Neuron (in vitro differentiated cells): Measurements from ENCODE around the gene SETD3.

Experiments
- H2AFZ ChIP-seq: one replicate; pipeline ENCODE4 v1.6.1; 2013; ENCODE audit warnings: low read depth, mild to moderate bottlenecking, inconsistent platforms, low read length, moderate library complexity
- H3K27me3 ChIP-seq: one replicate; pipeline ENCODE4 v1.6.1; 2013; ENCODE audit warnings: low read length; ENCODE audit not compliant: insufficient read depth
- H3K36me3 ChIP-seq: one replicate; pipeline ENCODE4 v1.6.1; 2013; ENCODE audit warnings: low read length; ENCODE audit not compliant: insufficient read depth
- H3K4me1 ChIP-seq: one replicate; pipeline ENCODE4 v1.6.1; 2013; ENCODE audit warnings: low read length; ENCODE audit not compliant: insufficient read depth
- H3K4me3 ChIP-seq: 2 replicates; pipeline ENCODE4 v1.5.1; 2013; ENCODE audit warnings: mild to moderate bottlenecking, low read length, moderate library complexity
- H3K9me3 ChIP-seq: one replicate; pipeline ENCODE4 v1.6.1; 2013; ENCODE audit warnings: low read length

The SETD3 gene

DNA sequence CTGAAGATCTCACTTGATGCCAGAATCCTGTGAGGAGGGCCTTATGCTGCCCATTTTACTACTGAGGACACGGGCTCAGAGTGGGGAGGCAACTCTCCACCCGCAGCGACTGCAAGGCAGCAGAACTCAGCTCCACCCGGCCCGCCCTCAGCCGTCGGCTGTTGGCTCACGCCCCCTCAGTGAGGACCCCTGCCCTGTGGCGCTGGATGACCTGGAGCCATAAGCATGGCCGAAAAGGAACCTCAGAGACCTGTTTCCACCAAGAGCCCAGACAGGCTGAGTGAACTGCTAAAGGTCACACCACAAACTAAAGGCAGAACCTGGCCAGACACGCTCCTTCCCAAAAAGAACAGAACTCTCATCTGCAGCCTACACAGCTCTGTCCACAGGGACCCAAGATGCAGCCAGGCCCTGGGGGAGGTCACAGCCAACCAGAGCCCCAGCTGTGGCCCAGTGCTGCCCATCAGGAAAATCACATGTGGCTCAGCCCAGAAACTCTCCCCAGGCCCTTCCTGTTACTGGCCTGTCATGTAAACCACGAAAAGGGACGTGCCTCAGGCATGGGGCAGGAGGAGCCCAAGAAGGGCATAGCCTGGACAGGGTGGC is 33.4 kb upstream of the SETD3 start:
- H3K4me1 ChIP-seq: no peaks in the 10 kb centered on the region
- no peaks in the 10 kb centered on the region for H3K27me3 ChIP-seq
- H3K36me3 ChIP-seq: peaks cover 42% of the 10 kb centered on the region
- H2AFZ ChIP-seq: no peak overlapping the region
- no peaks in the 10 kb centered on the region for H3K9me3 ChIP-seq
- H3K4me3 ChIP-seq: no peak overlapping the region

DNA sequence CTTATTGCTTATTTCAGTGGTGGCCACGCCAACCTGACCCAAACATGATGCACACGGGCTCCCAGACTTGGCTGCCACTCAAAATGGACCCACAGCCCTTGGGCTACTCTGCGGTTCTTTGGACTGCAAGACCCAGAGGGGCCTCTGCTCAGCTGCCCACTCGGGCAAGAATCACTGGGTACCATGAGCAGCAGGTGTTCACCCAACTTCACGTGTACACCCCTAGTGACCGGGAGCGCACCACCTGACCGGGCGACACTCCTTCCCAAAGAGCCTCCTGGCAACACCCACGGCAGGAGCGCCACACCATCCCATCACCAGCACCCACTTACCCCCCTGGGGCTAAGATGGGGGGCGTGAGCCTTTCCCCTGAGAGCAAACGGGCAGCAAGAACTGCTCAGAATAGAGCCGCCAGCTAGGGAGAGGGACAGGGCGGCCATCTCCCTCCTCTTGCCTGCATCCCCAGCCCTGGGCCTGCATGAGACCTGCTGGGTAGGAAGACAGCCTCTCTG is 32.6 kb upstream of the SETD3 start:
- no peaks in the 10 kb centered on the region for H3K27me3 ChIP-seq
- H3K4me3 ChIP-seq: no peak overlapping the region
- no peaks in the 10 kb centered on the region for H3K9me3 ChIP-seq
- H3K36me3 ChIP-seq: peaks cover 50% of the 10 kb centered on the region
- no peak overlapping the region for H2AFZ ChIP-seq
- H3K4me1 ChIP-seq: no peaks in the 10 kb centered on the region

DNA sequence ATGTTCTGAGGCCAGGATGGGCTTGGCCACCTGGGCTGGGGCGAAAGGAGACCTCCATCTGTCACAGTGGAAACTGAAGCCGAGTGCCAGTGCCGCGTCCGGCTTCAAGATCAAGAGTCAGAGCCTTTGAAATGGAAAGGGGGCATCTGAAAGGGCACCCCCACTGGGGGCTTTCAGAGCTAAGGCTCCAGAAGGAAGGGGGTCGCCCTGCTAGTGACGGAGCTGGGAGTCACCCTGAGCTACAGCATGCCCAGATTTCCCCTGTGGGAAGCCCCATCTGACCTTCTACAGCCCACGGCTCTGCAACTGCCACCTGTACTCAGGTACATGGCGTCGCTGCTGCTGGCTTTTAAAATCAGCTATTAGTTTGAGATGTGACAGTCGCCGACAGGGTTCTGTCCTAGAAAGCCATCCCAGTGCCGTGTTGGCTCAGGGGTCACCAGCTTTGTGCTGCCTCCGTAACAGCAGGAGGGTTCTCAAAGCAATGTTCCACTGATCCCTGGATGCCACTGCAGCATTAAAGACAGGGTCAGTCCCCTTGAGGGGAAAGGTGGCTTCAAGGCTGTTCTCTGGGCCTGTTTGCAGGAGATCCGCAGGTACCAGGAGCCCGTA is 32.0 kb upstream of the SETD3 start:
- no peaks in the 10 kb centered on the region for H3K9me3 ChIP-seq
- no peak overlapping the region for H3K4me3 ChIP-seq
- no peak overlapping the region for H2AFZ ChIP-seq
- peaks cover 56% of the 10 kb centered on the region for H3K36me3 ChIP-seq
- no peaks in the 10 kb centered on the region for H3K27me3 ChIP-seq
- no peaks in the 10 kb centered on the region for H3K4me1 ChIP-seq

DNA sequence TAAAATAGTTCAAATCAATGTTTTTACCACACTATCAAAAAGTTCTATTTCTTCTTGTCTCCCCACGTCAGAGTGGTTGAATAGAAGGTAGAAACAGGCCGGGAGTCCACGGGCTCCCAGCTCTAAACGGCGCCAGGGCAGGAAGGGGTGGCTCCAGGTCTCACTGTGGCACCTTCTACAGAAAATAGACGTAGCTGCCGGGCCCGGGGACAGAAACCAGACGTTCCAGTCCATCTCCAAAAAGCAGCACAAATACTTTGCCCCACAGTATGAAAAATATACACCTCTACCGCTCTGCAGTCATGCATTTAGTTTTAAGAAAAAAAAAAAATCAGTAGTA is 31.4 kb upstream of the SETD3 start:
- Histone ChIP-seq H3K36me3 (peaks cover 62% of the 10 kb centered on the region), H2AFZ (no peak overlapping the region), H3K4me1 (no peaks in the 10 kb centered on the region)

DNA sequence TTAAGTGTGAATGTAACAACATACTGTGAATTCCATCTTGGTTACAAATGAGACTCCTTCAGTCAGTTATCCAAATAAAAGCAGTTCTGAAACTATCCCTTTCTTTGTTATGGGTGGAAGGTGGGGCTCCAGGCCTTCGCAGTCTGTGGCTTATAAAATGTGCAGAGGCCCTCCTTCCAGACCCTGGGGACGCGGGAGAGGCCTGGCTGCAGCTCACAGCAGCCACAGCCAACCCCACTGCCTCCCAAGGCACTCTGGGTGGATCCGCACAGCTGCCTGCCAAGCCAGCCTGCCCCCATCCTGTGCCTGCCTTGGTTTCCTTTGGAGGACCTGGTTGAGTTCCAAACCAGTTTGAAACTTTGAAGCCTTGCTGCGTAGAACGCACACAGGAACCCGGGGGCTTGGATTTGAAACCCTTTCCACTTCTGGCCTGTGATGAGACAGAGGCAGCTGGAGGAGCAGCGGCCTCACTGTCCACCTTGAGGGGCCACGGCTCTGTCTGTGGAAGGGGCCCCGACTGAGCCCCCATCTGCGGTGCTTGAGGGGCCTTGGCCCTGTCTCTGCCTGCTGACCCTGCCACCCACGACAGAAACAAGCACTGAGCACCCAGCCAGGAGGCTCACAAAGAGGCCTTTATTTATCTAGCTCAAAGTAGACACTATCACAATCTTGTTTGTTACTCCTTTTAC is 30.9 kb upstream of the SETD3 start:
- Histone ChIP-seq H3K27me3 (no peaks in the 10 kb centered on the region), H2AFZ (no peak overlapping the region), H3K4me3 (no peak overlapping the region), H3K36me3 (peaks cover 67% of the 10 kb centered on the region), H3K4me1 (peaks cover 2% of the 10 kb centered on the region), H3K9me3 (no peaks in the 10 kb centered on the region)

More for the DNA sequence above, 31.4 kb upstream of the SETD3 start:
- no peaks in the 10 kb centered on the region for H3K27me3 ChIP-seq
- H3K4me3 ChIP-seq: no peak overlapping the region
- no peaks in the 10 kb centered on the region for H3K9me3 ChIP-seq

DNA sequence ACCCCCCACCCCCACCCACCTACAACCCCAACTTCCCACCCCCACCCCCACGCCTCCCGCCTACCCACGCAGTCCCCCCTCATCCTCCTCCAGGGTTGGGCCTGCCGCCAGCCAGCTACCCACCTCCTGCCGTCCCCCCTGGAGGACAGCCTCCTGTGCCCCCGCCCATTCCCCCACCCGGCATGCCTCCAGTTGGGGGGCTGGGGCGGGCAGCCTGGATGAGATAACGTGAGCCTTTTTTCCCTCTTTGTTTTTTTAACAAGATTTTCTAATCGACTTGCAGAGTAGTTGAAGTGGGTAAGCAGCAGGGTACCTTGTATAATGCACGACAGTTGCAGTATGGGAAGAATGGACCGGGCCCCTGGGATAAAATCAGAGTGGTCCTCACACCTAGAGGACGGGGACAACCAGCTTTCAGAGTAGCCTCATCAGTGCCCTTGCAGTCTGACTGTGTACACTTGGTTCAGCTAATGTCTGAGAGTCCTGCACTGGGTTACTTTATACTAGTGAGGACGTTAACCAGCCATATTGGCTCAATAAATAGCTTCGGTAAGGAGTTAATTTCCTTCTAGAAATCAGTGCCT is 30.0 kb upstream of the SETD3 start:
- H3K27me3 ChIP-seq: no peaks in the 10 kb centered on the region
- peaks cover 70% of the 10 kb centered on the region for H3K36me3 ChIP-seq
- no peak overlapping the region for H3K4me3 ChIP-seq
- no peaks in the 10 kb centered on the region for H3K9me3 ChIP-seq
- H3K4me1 ChIP-seq: peaks cover 10% of the 10 kb centered on the region
- H2AFZ ChIP-seq: no peak overlapping the region

DNA sequence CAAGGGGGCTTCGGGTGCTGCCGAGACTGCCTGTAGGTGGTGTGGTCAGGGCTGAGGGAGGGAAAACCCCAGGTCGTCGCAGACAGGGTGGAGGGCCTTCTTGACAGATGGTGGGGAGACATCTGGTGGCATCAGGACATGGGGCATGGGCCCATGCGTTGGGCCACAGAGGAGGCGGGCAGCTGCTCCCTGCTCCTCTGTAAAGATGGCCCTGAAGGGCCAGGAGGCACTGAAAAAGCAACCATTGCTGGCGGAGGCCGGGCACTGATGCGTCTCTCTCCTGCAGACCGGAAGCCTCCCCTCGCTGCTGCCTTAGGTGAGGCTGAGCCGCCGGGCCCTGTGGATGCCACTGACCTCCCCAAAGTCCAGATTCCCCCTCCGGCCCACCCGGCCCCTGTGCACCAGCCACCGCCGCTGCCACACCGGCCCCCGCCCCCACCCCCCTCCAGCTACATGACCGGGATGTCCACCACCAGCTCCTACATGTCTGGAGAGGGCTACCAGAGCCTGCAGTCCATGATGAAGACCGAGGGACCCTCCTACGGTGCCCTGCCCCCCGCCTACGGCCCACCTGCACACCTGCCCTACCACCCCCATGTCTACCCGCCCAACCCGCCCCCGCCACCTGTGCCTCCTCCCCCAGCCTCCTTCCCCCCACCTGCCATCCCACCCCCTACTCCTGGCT is 29.4 kb upstream of the SETD3 start:
- Histone ChIP-seq H3K9me3 (no peaks in the 10 kb centered on the region), H2AFZ (no peak overlapping the region), H3K36me3 (peaks cover 73% of the 10 kb centered on the region), H3K4me3 (no peak overlapping the region), H3K27me3 (no peaks in the 10 kb centered on the region), H3K4me1 (peaks cover 12% of the 10 kb centered on the region)

DNA sequence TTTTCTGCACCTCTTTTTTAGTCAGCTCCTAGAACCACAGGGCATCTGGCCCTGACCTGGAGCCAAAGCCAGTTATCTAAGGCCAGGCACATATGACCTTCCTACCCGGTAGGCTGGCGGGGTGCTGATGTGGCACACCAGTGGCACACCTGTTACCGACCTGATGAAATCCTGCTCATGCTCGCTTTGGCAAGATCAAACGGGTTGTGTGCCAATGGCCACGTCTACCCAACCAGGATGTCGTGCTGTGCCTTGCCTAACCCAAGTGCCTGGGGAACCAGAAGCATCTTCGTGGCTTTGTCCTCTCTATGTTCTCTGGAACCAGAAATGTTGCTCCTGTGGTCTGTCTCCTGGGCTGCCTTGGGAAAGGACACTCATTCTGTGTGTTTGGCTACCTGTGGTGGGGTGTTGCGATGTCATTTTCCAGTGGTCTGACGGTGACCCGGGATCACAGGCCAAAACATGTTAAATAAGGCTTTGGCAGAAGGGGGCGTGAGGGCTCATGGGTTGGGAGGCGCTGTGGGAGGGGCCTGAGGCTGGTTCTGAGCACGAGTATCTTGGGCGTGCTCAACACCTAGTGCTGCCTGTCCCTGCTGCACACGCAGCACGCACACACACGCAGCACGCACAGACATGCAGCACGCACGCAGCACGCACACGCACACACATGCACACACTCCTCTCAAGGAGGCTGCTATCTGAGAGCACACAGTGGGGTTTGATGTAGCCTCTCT is 28.4 kb upstream of the SETD3 start:
- H2AFZ ChIP-seq: no peak overlapping the region
- H3K4me3 ChIP-seq: no peak overlapping the region
- H3K9me3 ChIP-seq: no peaks in the 10 kb centered on the region
- no peaks in the 10 kb centered on the region for H3K27me3 ChIP-seq
- H3K36me3 ChIP-seq: peaks cover 74% of the 10 kb centered on the region
- peaks cover 12% of the 10 kb centered on the region for H3K4me1 ChIP-seq

DNA sequence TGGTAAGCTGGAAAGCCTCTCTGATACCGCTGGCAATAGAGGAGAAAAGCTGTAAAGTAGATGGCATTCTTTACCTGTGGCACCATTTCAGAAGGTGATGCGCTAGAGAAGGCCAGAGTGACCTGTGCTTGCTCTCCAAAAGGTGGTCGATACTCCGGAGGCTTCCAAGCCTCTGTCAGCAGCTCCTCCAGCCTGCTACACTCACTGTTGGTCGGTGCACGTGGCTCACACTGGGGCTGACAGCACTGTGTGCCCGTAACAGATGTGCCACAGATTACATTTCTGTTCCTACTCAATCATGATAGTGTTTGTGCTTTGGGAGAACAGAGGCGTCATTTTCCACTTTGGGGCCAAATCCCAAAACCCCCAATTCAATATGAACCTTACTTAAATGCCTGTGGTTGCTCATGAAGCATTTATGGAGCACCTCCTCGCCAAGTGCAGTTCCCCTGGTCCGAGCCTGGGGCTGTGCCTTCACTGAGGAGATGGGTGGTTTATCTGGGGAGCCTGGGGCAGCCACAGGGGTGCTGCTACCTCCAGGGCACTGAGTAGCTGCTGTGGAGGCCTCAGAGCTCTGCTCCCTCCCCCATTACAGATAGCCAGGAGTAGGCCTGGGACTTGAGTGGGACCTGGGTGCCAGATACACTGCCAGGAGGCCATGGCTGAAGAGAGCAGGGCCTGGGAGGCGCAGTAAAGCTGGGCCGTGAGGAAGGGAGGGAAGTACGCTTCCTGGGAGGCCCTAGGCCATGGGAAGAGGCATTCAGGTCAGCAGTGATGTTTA is 27.4 kb upstream of the SETD3 start:
- no peak overlapping the region for H3K4me3 ChIP-seq
- H3K4me1 ChIP-seq: peaks cover 12% of the 10 kb centered on the region
- peaks cover 76% of the 10 kb centered on the region for H3K36me3 ChIP-seq
- no peaks in the 10 kb centered on the region for H3K9me3 ChIP-seq
- no peaks in the 10 kb centered on the region for H3K27me3 ChIP-seq
- H2AFZ ChIP-seq: no peak overlapping the region

DNA sequence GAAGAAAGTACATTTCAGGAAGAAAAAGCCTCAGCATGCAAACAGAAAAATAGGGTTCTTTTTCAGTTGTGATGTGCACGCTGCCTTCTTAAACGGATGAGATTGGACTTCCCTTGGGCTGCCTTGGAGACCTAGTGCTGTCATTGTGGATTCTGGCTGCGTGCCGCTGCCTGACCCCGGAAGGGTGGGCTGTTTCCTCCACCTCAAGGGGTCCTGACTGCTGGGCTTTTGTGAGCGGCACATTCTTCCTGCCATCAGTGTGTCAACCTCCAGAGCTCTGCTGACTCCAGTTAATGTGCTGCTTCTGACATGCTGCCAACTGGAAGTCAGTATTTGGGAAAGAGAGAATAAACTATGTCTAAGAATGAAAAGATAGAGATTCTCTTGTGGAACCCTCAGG is 25.6 kb upstream of the SETD3 start:
- Histone ChIP-seq H2AFZ (no peak overlapping the region), H3K4me3 (no peak overlapping the region), H3K36me3 (peaks cover 85% of the 10 kb centered on the region), H3K9me3 (no peaks in the 10 kb centered on the region), H3K27me3 (no peaks in the 10 kb centered on the region), H3K4me1 (peaks cover 12% of the 10 kb centered on the region)

DNA sequence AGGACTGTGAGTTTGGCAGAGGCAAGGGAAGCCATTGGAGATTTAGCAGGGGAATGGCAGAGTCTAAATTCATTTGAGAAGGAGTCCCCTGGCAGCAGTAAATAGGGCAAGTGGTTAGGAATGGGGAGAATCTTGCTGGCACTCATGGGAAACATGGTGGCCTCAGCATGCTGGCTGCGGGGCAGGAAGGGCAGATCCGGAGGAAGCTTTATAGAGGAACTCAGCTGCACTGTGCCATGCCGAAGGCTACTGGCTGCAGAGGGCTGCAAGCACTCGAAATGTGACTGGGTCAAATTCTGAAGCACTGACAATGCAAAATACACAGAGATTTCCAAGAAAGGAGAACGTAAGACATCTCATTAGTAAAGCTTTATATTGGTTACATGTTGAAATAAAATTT is 24.4 kb upstream of the SETD3 start:
- H3K4me3 ChIP-seq: no peak overlapping the region
- H3K36me3 ChIP-seq: peaks cover 92% of the 10 kb centered on the region
- peaks cover 12% of the 10 kb centered on the region for H3K4me1 ChIP-seq
- no peaks in the 10 kb centered on the region for H3K9me3 ChIP-seq
- H3K27me3 ChIP-seq: no peaks in the 10 kb centered on the region
- H2AFZ ChIP-seq: no peak overlapping the region

DNA sequence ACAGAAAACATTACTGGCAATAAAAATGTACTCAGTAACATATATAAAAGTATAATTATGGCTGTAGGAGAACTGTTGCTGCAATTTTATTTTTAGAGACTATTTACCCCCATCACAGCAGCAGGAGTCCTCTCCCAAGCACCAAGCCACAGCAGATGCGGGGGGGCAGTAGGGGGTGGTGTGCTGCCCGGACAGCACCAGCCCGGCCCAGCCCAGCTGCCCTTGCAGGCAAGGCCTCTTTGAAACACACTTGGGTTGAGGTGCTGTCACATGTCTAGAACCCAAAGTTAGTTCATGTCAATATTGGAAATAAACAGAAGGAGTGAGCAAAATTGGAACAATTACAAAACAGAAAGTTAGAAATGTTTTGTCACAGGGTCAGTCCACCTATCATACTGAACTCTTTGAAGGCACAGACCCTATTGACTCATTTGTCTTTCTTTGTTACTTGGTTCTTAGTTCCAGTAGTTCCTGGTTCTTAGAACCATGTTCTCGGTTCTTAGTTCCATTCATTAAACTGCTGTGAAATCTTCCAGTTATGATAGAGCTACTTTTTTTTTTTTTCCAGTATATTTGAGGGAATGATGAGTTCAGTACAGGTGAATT is 23.3 kb upstream of the SETD3 start:
- no peaks in the 10 kb centered on the region for H3K27me3 ChIP-seq
- H3K4me1 ChIP-seq: peaks cover 12% of the 10 kb centered on the region
- no peak overlapping the region for H3K4me3 ChIP-seq
- H2AFZ ChIP-seq: no peak overlapping the region
- no peaks in the 10 kb centered on the region for H3K9me3 ChIP-seq
- H3K36me3 ChIP-seq: peaks cover 91% of the 10 kb centered on the region
